A549 (cell line): Measurements from ENCODE around the gene SLC44A2. TPM values are rescaled to one million over a fixed set of nuclear protein-coding genes. Genes with fewer than 3 reads are reported as not detected.

Experiments used
- ATAC-seq, 2 experiments: fragments of 200-7000 bp in 1 of 2; fragments of >200 bp in 1 of 2; cut with Nextera tagmentation in 1 of 2; cut with Tn5 transposase in 1 of 2; 3 replicates each; pipeline versions ENCODE4 v1.8.0 to v1.9.1; 2018 to 2020; ENCODE audit warnings: mild to moderate bottlenecking in 1 of 2, moderate library complexity in 1 of 2
- CTCF ChIA-PET: fragments of 300-600 bp; sonication (Branson Sonifier 250); formaldehyde crosslinking; extraction: SDS; loops from one replicate; lab custom pipeline; 2021; ENCODE audit warnings: antibody characterized with exemption, inconsistent platforms; lab: Yijun Ruan, JAX
- POLR2A ChIA-PET: fragments of 350-600 bp; formaldehyde crosslinking; extraction: SDS; loops from one replicate; lab custom pipeline; 2021; ENCODE audit warnings: antibody characterized with exemption, inconsistent platforms; lab: Yijun Ruan, JAX
- DNase-seq, 2 experiments: peaks; one replicate each; pipeline versions ENCODE4 v3.0.0 to v3.0.0-alpha.2; 2011 to 2016; ENCODE audit warnings: low read depth in 1 of 2, low spot score in 1 of 2
- FAIRE-seq: peaks from 2 replicates; lab custom pipeline; 2011; peaks lifted over from hg19 to GRCh38; lab: Jason Lieb, UNC
- H3K27ac ChIP-seq, 2 experiments: fragments of >200 bp; sonication (Bioruptor Twin); formaldehyde crosslinking; 3 replicates each; pipeline ENCODE4 v1.5.1; 2016 to 2017
- H3K4me1 ChIP-seq: fragments of >200 bp; sonication (Bioruptor Twin); formaldehyde crosslinking; 3 replicates; pipeline ENCODE4 v1.6.1; 2016
- H3K4me2 ChIP-seq: fragments of >200 bp; sonication (Bioruptor Twin); formaldehyde crosslinking; 3 replicates; pipeline ENCODE4 v1.6.1; 2016
- H3K4me3 ChIP-seq: fragments of >200 bp; sonication (Bioruptor Twin); formaldehyde crosslinking; 3 replicates; pipeline ENCODE4 v1.5.1; 2016
- H3K9me3 ChIP-seq: fragments of >200 bp; sonication (Bioruptor Twin); formaldehyde crosslinking; 3 replicates; pipeline ENCODE4 v1.6.1; 2016
- BHLHE40 ChIP-seq: IDR thresholded peaks from 2 replicates; pipeline ENCODE4 v1.6.1; 2012; ENCODE audit warnings: low read depth, low read length, inconsistent platforms
- CBX8 ChIP-seq: fragments of 200-600 bp; sonication (generic); IDR thresholded peaks from 2 replicates; pipeline ENCODE4 v1.6.1; 2016
- CEBPB ChIP-seq, 2 experiments: fragments of >200 bp in 1 of 2; sonication (Bioruptor Twin) in 1 of 2; formaldehyde crosslinking in 1 of 2; IDR thresholded peaks; 2 replicates each; pipeline ENCODE4 v1.6.1; 2012 to 2016
- CHD4 ChIP-seq: fragments of 200-600 bp; sonication (generic); IDR thresholded peaks from 2 replicates; pipeline ENCODE4 v1.6.1; 2016; ENCODE audit warnings: antibody characterized with exemption, mild to moderate bottlenecking, borderline replicate concordance
- EHMT2 ChIP-seq: fragments of 200-600 bp; sonication (generic); IDR thresholded peaks from 2 replicates; pipeline ENCODE4 v1.6.1; 2016; ENCODE audit warnings: antibody characterized with exemption, low read depth, mild to moderate bottlenecking, moderate library complexity
- ESRRA ChIP-seq: fragments of 150-350 bp; IDR thresholded peaks from 2 replicates; pipeline ENCODE4 v1.6.1; 2014; ENCODE audit warnings: mild to moderate bottlenecking, low read length, borderline replicate concordance
- FOSB ChIP-seq: fragments of 250-450 bp; sonication (Bioruptor Pico); IDR thresholded peaks from 2 replicates; pipeline ENCODE4 v1.5.0; 2020; ENCODE audit warnings: mild to moderate bottlenecking, moderate library complexity
- GATA3 ChIP-seq: IDR thresholded peaks from 2 replicates; pipeline ENCODE4 v1.6.1; 2012; ENCODE audit warnings: borderline replicate concordance
- HDAC2 ChIP-seq: fragments of 200-600 bp; sonication (generic); IDR thresholded peaks from 2 replicates; pipeline ENCODE4 v1.6.1; 2016
- JUN ChIP-seq, 2 experiments: fragments of >200 bp; sonication (Bioruptor Twin); formaldehyde crosslinking; IDR thresholded peaks; 2 replicates in 1 of 2; 3 replicates in 1 of 2; pipeline ENCODE4 v1.6.1; 2016 to 2017
- KDM1A ChIP-seq: fragments of 200-600 bp; sonication (generic); IDR thresholded peaks from 2 replicates; pipeline ENCODE4 v1.6.1; 2016; ENCODE audit warnings: low read depth, mild to moderate bottlenecking
- KDM5A ChIP-seq: fragments of 200-600 bp; sonication (generic); IDR thresholded peaks from 2 replicates; pipeline ENCODE4 v1.6.1; 2016; ENCODE audit warnings: antibody characterized with exemption, mild to moderate bottlenecking
- NR3C1 ChIP-seq: fragments of >200 bp; sonication (Bioruptor Twin); formaldehyde crosslinking; IDR thresholded peaks from 3 replicates; pipeline ENCODE4 v1.6.1; 2017
- POLR2AphosphoS2 ChIP-seq: conservative IDR thresholded peaks from 2 replicates; pipeline ENCODE4 v1.6.1; 2012; ENCODE audit warnings: low read length, improper control_type of control experiment, inconsistent platforms
- RARB ChIP-seq: fragments of 250-450 bp; sonication (Bioruptor Pico); IDR thresholded peaks from 2 replicates; pipeline ENCODE4 v1.8.0; 2021; ENCODE audit warnings: mild to moderate bottlenecking, moderate library complexity
- RNF2 ChIP-seq: fragments of 200-600 bp; sonication (generic); IDR thresholded peaks from 2 replicates; pipeline ENCODE4 v1.6.1; 2016; ENCODE audit warnings: low read depth, mild to moderate bottlenecking, antibody characterized with exemption, moderate library complexity, borderline replicate concordance
- SREBF2 ChIP-seq: fragments of 450-650 bp; IDR thresholded peaks from 2 replicates; pipeline ENCODE4 v1.6.1; 2014; ENCODE audit warnings: mild to moderate bottlenecking, moderate library complexity
- ZC3H11A ChIP-seq: fragments of 450-650 bp; IDR thresholded peaks from 2 replicates; pipeline ENCODE4 v1.6.1; 2014; ENCODE audit warnings: antibody characterized with exemption, mild to moderate bottlenecking
- ZFP36 ChIP-seq: fragments of 450-650 bp; IDR thresholded peaks from 2 replicates; pipeline ENCODE4 v1.6.1; 2014; ENCODE audit warnings: borderline replicate concordance; ENCODE audit not compliant: partially characterized antibody
- WGBS: methylation state at CpG from one replicate; pipeline ENCODE4 v1.1.6; 2017; ENCODE audit errors: missing lambda C conversion rate; 5-methylcytosine and 5-hydroxymethylcytosine counted together
- polyA minus RNA-seq: library from RNA; depleted of rRNA, polyadenylated mRNA; stranded (reverse); fragments of >200 nt; gene quantifications from 2 replicates; pipeline ENCODE4 v1.2.3, GENCODE V29; 2011; rRNA and poly(A)+ RNA removed
- polyA plus RNA-seq, 4 experiments: library from polyadenylated mRNA; depleted of rRNA in 3 of 4; stranded (reverse); fragments of >200 nt; fragmentation: RNase III in 1 of 4; extraction: RNeasy Plus Mini Kit Qiagen cat#74134 plus additional on column Dnase treatment in 1 of 4; gene quantifications; 2 replicates in 3 of 4; 3 replicates in 1 of 4; pipeline ENCODE4 v1.2.3, GENCODE V29; 2011 to 2017
- TF ChIP-seq, protein P1 (sequence below): IDR thresholded peaks from 2 replicates; pipeline ENCODE4 v1.6.1; 2012
- TF ChIP-seq, protein P2 (sequence below): fragments of >200 bp; sonication (Bioruptor Twin); formaldehyde crosslinking; IDR thresholded peaks from 2 replicates; pipeline ENCODE4 v1.6.1; 2016
- TF ChIP-seq, protein P3 (sequence below): fragments of 250-450 bp; sonication (Bioruptor Pico); IDR thresholded peaks from 2 replicates; pipeline ENCODE4 v1.5.0; 2020; ENCODE audit warnings: low read depth, mild to moderate bottlenecking, moderate library complexity
- TF ChIP-seq, protein P4 (sequence below): fragments of 150-350 bp; IDR thresholded peaks from 2 replicates; pipeline ENCODE4 v1.6.1; 2014; ENCODE audit warnings: low read depth, mild to moderate bottlenecking, low read length
- TF ChIP-seq, protein P5 (sequence below): IDR thresholded peaks from 2 replicates; pipeline ENCODE4 v1.6.1; 2012; ENCODE audit warnings: low read depth, borderline replicate concordance

Gene SLC44A2
- polyA plus RNA-seq (2011; rRNA removed) (8.3 and 10.3 TPM in 2 replicates), polyA plus RNA-seq (2017; fragmentation: RNase III; extraction: RNeasy Plus Mini Kit Qiagen cat#74134 plus additional on column Dnase treatment) (6.7 to 10.1 TPM (median 8.3 TPM) in 3 replicates), polyA minus RNA-seq (12.6 and 16.0 TPM in 2 replicates)
- polyA plus RNA-seq (2012; cell fraction: cytosol; rRNA removed) = 4.4 and 5.8 TPM in 2 replicates
- polyA plus RNA-seq (2012; cell fraction: nucleus; rRNA removed) = 7.1 and 8.5 TPM in 2 replicates

DNA sequence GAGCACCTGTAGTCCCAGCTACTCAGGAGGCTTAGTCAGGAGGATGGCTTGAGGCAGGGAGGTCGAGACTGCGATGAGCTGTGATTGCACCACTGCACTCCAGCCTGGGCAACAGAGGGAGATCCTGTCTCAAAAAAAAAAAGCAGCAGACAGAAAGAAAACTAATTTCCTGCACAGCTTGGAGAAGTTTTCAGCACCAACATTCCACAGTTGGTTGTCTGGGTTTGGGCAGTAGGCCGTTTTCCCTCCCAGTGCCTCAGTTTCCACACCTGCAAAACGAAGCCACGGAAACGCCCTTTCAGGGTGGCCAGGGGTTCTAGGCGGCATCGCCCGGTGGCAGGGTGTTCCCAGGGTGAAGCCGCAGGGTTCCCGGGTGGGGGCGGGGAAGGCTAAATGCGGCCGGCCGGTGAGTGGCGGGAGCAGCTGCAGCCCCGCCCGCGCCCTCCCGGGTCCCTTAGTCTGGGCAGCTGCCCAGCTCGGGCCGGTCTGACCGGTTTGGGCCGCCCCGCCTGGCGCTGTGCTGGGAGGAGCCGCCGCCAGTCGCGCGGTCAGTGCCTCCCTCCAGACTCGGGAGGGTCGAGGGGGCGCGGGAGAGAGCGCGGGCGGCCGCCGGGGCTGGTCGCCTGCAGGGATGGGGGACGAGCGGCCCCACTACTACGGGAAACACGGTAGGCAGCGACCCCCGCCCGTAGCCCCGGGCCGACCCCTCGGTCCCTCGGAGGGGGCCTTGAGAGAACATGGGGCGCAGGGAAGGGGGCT, at the start of gene SLC44A2:
Gene SLC44A2, plus strand, starts transcription at position 551 of the 759 bp plus-strand sequence. Its CDS starts 81 bp downstream, at position 632.
- ATAC-seq (peak; percentile 87 to 91), DNase-seq (peak in 1 of 2 experiments; percentile 46), FAIRE-seq (no peak)
- ChIA-PET POLR2A (interaction anchor here (1.4 kb wide), 1 partner anchor 20 kb away, joined by 10 read pairs; no protein-coding TSS in a partner anchor), CTCF (no interaction called here)
- H3K27ac ChIP-seq = peak within 1 kb of the TSS; percentile 74 to 90
- 12% methylated on average over 17 of the region's 53 CpGs for WGBS
- H3K9me3 ChIP-seq = no peaks in the 10 kb centered on the region
- no peak for TF ChIP-seq HDAC2
- no peak for TF ChIP-seq KDM1A
- TF ChIP-seq FOSB (CRISPR knock-in tag) = no peak
- TF ChIP-seq CHD4 = no peak
- TF ChIP-seq, protein P1, sequence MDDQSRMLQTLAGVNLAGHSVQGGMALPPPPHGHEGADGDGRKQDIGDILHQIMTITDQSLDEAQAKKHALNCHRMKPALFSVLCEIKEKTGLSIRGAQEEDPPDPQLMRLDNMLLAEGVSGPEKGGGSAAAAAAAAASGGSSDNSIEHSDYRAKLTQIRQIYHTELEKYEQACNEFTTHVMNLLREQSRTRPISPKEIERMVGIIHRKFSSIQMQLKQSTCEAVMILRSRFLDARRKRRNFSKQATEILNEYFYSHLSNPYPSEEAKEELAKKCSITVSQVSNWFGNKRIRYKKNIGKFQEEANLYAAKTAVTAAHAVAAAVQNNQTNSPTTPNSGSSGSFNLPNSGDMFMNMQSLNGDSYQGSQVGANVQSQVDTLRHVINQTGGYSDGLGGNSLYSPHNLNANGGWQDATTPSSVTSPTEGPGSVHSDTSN = no peak
- TF ChIP-seq, protein P2, sequence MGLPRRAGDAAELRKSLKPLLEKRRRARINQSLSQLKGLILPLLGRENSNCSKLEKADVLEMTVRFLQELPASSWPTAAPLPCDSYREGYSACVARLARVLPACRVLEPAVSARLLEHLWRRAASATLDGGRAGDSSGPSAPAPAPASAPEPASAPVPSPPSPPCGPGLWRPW = no peak
- no peak for TF ChIP-seq JUN (IDR thresholded peaks at IDR 0.05)
- TF ChIP-seq CEBPB (IDR thresholded peaks at IDR 0.05) = no peak
- no peak for TF ChIP-seq ZC3H11A
- peak within 1 kb of the TSS; percentile 49 for H3K4me3 ChIP-seq
- peak within 1 kb of the TSS; percentile 97 for H3K4me2 ChIP-seq
- H3K4me1 ChIP-seq = 0 out of 3 replicates have a peak, but pooled peaks cover 4% of the 10 kb centered on the region

DNA sequence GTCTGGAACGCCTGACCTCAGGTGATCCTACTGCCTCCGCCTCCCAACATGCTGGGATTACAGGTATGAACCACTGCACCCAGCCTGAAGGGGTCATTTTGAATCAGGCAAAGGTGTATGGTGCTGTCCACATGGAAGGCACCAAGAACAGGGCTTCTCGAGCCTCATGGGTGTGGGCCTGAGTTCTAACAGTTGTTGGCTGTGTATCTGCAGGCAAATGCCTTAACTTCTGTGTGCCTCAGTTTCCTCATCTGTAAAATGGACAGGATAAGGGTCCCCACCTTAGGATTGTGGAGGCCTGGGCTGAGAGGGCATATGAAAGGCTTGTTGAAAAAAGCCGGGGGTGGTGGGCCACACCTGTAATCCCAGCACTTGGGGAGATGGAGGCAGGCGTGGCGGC, 47.4 kb upstream of the SLC44A2 start:
- DNase-seq (no peak), ATAC-seq (no peak), FAIRE-seq (no peak)
- 0 out of 3 replicates have a peak, but pooled peaks cover 5% of the 10 kb centered on the region for H3K4me1 ChIP-seq
- WGBS = 67% methylated on average over 3 of the region's 6 CpGs
- POLR2A ChIA-PET = interaction anchor here (0.6 to 0.7 kb wide), 6 partner anchors 50 to 123 kb away, joined by 3 to 7 read pairs (median 4); partner anchors contain the start of gene QTRT1
- TF ChIP-seq, protein P3, sequence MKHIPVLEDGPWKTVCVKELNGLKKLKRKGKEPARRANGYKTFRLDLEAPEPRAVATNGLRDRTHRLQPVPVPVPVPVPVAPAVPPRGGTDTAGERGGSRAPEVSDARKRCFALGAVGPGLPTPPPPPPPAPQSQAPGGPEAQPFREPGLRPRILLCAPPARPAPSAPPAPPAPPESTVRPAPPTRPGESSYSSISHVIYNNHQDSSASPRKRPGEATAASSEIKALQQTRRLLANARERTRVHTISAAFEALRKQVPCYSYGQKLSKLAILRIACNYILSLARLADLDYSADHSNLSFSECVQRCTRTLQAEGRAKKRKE (CRISPR knock-in tag) = no peak
- TF ChIP-seq SREBF2 (no peak), RARB (CRISPR knock-in tag) (no peak), BHLHE40 (no peak), EHMT2 (no peak), ESRRA (no peak), KDM5A (no peak), ZFP36 (no peak), RNF2 (no peak), KDM1A (no peak), CHD4 (no peak), NR3C1 (no peak), GATA3 (no peak), CBX8 (no peak), POLR2AphosphoS2 (no peak)
- TF ChIP-seq, protein P4, sequence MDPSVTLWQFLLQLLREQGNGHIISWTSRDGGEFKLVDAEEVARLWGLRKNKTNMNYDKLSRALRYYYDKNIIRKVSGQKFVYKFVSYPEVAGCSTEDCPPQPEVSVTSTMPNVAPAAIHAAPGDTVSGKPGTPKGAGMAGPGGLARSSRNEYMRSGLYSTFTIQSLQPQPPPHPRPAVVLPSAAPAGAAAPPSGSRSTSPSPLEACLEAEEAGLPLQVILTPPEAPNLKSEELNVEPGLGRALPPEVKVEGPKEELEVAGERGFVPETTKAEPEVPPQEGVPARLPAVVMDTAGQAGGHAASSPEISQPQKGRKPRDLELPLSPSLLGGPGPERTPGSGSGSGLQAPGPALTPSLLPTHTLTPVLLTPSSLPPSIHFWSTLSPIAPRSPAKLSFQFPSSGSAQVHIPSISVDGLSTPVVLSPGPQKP = no peak
- TF ChIP-seq, protein P5, sequence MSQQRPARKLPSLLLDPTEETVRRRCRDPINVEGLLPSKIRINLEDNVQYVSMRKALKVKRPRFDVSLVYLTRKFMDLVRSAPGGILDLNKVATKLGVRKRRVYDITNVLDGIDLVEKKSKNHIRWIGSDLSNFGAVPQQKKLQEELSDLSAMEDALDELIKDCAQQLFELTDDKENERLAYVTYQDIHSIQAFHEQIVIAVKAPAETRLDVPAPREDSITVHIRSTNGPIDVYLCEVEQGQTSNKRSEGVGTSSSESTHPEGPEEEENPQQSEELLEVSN = no peak
- TF ChIP-seq, protein P2 = no peak
- no peaks in the 10 kb centered on the region for H3K9me3 ChIP-seq
- peak overlapping the region; percentile 89 for H3K4me2 ChIP-seq
- no peak overlapping the region for H3K4me3 ChIP-seq
- CTCF ChIA-PET = interaction anchor here (0.6 to 7.0 kb wide), 4 partner anchors 68 to 162 kb away, joined by 3 to 296 read pairs (median 4); no protein-coding TSS in a partner anchor
- H3K27ac ChIP-seq = peak overlapping the region; percentile 81 to 93
